HepG2 (cell line): Measurements from ENCODE around the gene RHBDL1. TPM values are rescaled to one million over a fixed set of nuclear protein-coding genes. Genes with fewer than 3 reads are reported as not detected.

Experiments
- CBFB ChIP-seq: sonication (generic); formaldehyde crosslinking; IDR thresholded peaks from 2 replicates; pipeline ENCODE4 v1.4.0; 2020; ENCODE audit warnings: missing genetic modification reagents
- GATA4 ChIP-seq: sonication (generic); IDR thresholded peaks from 2 replicates; pipeline ENCODE4 v1.6.1; 2016; ENCODE audit warnings: antibody characterized with exemption, low read depth, borderline replicate concordance
- HMGA1 ChIP-seq: sonication (generic); formaldehyde crosslinking; conservative IDR thresholded peaks from 2 replicates; pipeline ENCODE4 v1.4.0; 2020; ENCODE audit warnings: missing genetic modification reagents
- HNF4A ChIP-seq: sonication (generic); formaldehyde crosslinking; IDR thresholded peaks from 2 replicates; pipeline ENCODE4 v1.4.0; 2020; ENCODE audit warnings: missing genetic modification reagents
- JUND ChIP-seq: sonication (generic); formaldehyde crosslinking; IDR thresholded peaks from 2 replicates; pipeline ENCODE4 v1.8.0; 2022; ENCODE audit warnings: mild to moderate bottlenecking, missing genetic modification reagents
- KLF6 ChIP-seq: IDR thresholded peaks from 2 replicates; pipeline ENCODE4 v1.8.0; 2016; ENCODE audit warnings: missing biosample characterization, missing genetic modification reagents
- MNT ChIP-seq: fragments of 450-650 bp; IDR thresholded peaks from 2 replicates; pipeline ENCODE4 v1.6.1; 2016
- NRL ChIP-seq: sonication (generic); formaldehyde crosslinking; IDR thresholded peaks from 2 replicates; pipeline ENCODE4 v1.5.0; 2020; ENCODE audit warnings: missing genetic modification reagents, mild to moderate bottlenecking, moderate library complexity, borderline replicate concordance
- PHF8 ChIP-seq: sonication (generic); formaldehyde crosslinking; IDR thresholded peaks from 2 replicates; pipeline ENCODE4 v1.5.0; 2020; ENCODE audit warnings: missing genetic modification reagents
- SNAPC5 ChIP-seq: sonication (generic); formaldehyde crosslinking; IDR thresholded peaks from 2 replicates; pipeline ENCODE4 v1.8.1; 2023; ENCODE audit warnings: mild to moderate bottlenecking, missing genetic modification reagents, borderline replicate concordance
- ZBTB44 ChIP-seq: sonication (generic); formaldehyde crosslinking; IDR thresholded peaks from 2 replicates; pipeline ENCODE4 v1.4.0; 2020; ENCODE audit warnings: missing genetic modification reagents
- ZBTB49 ChIP-seq: sonication (generic); formaldehyde crosslinking; IDR thresholded peaks from 2 replicates; pipeline ENCODE4 v1.4.0; 2020; ENCODE audit warnings: missing genetic modification reagents, borderline replicate concordance
- ZFP41 ChIP-seq: sonication (generic); formaldehyde crosslinking; IDR thresholded peaks from 2 replicates; pipeline ENCODE4 v1.4.0; 2020; ENCODE audit warnings: mild to moderate bottlenecking, missing genetic modification reagents, borderline replicate concordance
- ZNF329 ChIP-seq: sonication (generic); formaldehyde crosslinking; IDR thresholded peaks from 2 replicates; pipeline ENCODE4 v1.9.0; 2021; ENCODE audit warnings: low read depth, mild to moderate bottlenecking, missing genetic modification reagents
- ZNF709 ChIP-seq: sonication (generic); formaldehyde crosslinking; IDR thresholded peaks from 2 replicates; pipeline ENCODE4 v1.5.0; 2020; ENCODE audit warnings: mild to moderate bottlenecking, missing genetic modification reagents
- ZNF768 ChIP-seq: sonication (generic); formaldehyde crosslinking; IDR thresholded peaks from 2 replicates; pipeline ENCODE4 v1.4.0; 2020; ENCODE audit warnings: missing genetic modification reagents
- ZNF772 ChIP-seq: sonication (generic); formaldehyde crosslinking; IDR thresholded peaks from 2 replicates; pipeline ENCODE4 v1.5.0; 2020; ENCODE audit warnings: mild to moderate bottlenecking, missing genetic modification reagents
- ZNF780A ChIP-seq: sonication (generic); formaldehyde crosslinking; IDR thresholded peaks from 2 replicates; pipeline ENCODE4 v1.8.0; 2022; ENCODE audit warnings: mild to moderate bottlenecking, missing genetic modification reagents, moderate library complexity
- ZNF790 ChIP-seq: sonication (generic); formaldehyde crosslinking; IDR thresholded peaks from 2 replicates; pipeline ENCODE4 v1.8.0; 2022; ENCODE audit warnings: missing genetic modification reagents, mild to moderate bottlenecking, borderline replicate concordance
- ZNF816 ChIP-seq: sonication (generic); formaldehyde crosslinking; IDR thresholded peaks from 2 replicates; pipeline ENCODE4 v1.8.0; 2022; ENCODE audit warnings: missing genetic modification reagents, mild to moderate bottlenecking, borderline replicate concordance
- ZNF883 ChIP-seq: sonication (generic); formaldehyde crosslinking; IDR thresholded peaks from 2 replicates; pipeline ENCODE4 v1.5.1; 2020; ENCODE audit warnings: mild to moderate bottlenecking, missing genetic modification reagents; ENCODE audit errors: not compliant biosample characterization
- ZZZ3 ChIP-seq: sonication (generic); formaldehyde crosslinking; IDR thresholded peaks from 2 replicates; pipeline ENCODE4 v1.4.0; 2020; ENCODE audit warnings: missing genetic modification reagents, mild to moderate bottlenecking, borderline replicate concordance
- polyA plus RNA-seq, 8 experiments: library from polyadenylated mRNA; depleted of rRNA in 3 of 8; stranded (reverse) in 7 of 8; unstranded in 1 of 8; fragments of >200 nt; fragmentation: Illumina TruSeq in 4 of 8; extraction: Trizol in 4 of 8; gene quantifications; 2 replicates each; pipeline versions ENCODE4 v1.2.1 to v1.2.3, GENCODE V29; 2011 to 2016; ENCODE audit warnings: low read depth in 4 of 8, missing spikeins in 1 of 8, mixed read lengths in 1 of 8; ENCODE audit not compliant: insufficient read depth in 1 of 8
- total RNA-seq, 5 experiments: library from RNA; depleted of rRNA; stranded (reverse); fragments of >200 nt; fragmentation: Illumina TruSeq; extraction: Trizol; gene quantifications; 2 replicates each; pipeline ENCODE4 v1.2.3, GENCODE V29; 2016; ENCODE audit warnings: low read depth in 1 of 5
- TF ChIP-seq, protein P1 (sequence below): IDR thresholded peaks from 2 replicates; pipeline ENCODE4 v1.6.1; 2016

RHBDL1 gene
- total and polyA plus RNA-seq, 2 of the 13 experiments (the other 11 are each of a cell fraction or from before 2014, with no cell fraction given): 1.8 to 3.8 TPM

- TF ChIP-seq ZBTB44 (CRISPR knock-in tag): peak; percentile 84
- TF ChIP-seq ZNF816: no peak
- no peak for TF ChIP-seq PHF8 (CRISPR knock-in tag)
- TF ChIP-seq NRL: no peak
- no peak for TF ChIP-seq JUND
- no peak for TF ChIP-seq CBFB (CRISPR knock-in tag)
- no peak for TF ChIP-seq ZNF772 (CRISPR knock-in tag)
- TF ChIP-seq HNF4A (CRISPR knock-in tag): no peak
- peak; percentile 57; the same call in 1 of the 2 replicates for TF ChIP-seq ZNF768 (CRISPR knock-in tag)
- TF ChIP-seq ZNF329 (CRISPR knock-in tag): no peak
- no peak for TF ChIP-seq ZFP41 (CRISPR knock-in tag)
- no peak for TF ChIP-seq ZZZ3 (CRISPR knock-in tag)
- TF ChIP-seq ZNF790: peak; percentile 58; the same call in 1 of the 2 replicates
- TF ChIP-seq KLF6: peak; percentile 97
- TF ChIP-seq ZNF780A (CRISPR knock-in tag): no peak
- TF ChIP-seq GATA4: no peak
- TF ChIP-seq ZNF709 (CRISPR knock-in tag): peak; percentile 71
- TF ChIP-seq ZBTB49 (CRISPR knock-in tag): no peak
- TF ChIP-seq, protein P1, sequence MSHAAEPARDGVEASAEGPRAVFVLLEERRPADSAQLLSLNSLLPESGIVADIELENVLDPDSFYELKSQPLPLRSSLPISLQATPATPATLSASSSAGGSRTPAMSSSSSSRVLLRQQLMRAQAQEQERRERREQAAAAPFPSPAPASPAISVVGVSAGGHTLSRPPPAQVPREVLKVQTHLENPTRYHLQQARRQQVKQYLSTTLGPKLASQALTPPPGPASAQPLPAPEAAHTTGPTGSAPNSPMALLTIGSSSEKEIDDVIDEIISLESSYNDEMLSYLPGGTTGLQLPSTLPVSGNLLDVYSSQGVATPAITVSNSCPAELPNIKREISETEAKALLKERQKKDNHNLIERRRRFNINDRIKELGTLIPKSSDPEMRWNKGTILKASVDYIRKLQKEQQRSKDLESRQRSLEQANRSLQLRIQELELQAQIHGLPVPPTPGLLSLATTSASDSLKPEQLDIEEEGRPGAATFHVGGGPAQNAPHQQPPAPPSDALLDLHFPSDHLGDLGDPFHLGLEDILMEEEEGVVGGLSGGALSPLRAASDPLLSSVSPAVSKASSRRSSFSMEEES: no peak; the same call in 1 of the 2 replicates
- no peak for TF ChIP-seq MNT
- TF ChIP-seq HMGA1 (CRISPR knock-in tag): no peak
- TF ChIP-seq ZNF883: peak; percentile 83
- TF ChIP-seq SNAPC5: peak; percentile 41; the same call in 1 of the 2 replicates
Measured at GRCh38 chr16:700684-701584, 25.5 kb downstream of the RHBDL1 start (continued).
